HG03575 (cell line): ENCODE results near the gene RILPL1.
"Not testable (repeated sequence)": the region's sequence is repeated elsewhere in the genome, so short reads cannot be mapped to it uniquely, and the experiment has no call there.

Source experiments
- ATAC-seq: cut with Tn5 transposase; IDR thresholded peaks from one replicate; pipeline ENCODE4 v1.9.1; 2021; ENCODE audit not compliant: unreplicated experiment, insufficient number of reproducible peaks, low FRiP score; ENCODE audit errors: extremely low read depth

The RILPL1 gene

GRCh38 chr12:123478069-123478468, 55.5 kb downstream of the RILPL1 start:
- ATAC-seq, result no peak

- no peak for ATAC-seq
These were observed 58.2 kb downstream of the RILPL1 start for GRCh38 chr12:123475246-123475703.

- ATAC-seq, result no peak
These were observed 58.9 kb downstream of the RILPL1 start for GRCh38 chr12:123474485-123475245.

GRCh38 chr12:123472438-123472849, 61.1 kb downstream of the RILPL1 start:
- no peak for ATAC-seq

- no peak for ATAC-seq
These were observed 62.0 kb downstream of the RILPL1 start for GRCh38 chr12:123471374-123472068.

GRCh38 chr12:123469978-123470377, 63.5 kb downstream of the RILPL1 start:
- ATAC-seq, result no peak

GRCh38 chr12:123468786-123469185, 64.7 kb downstream of the RILPL1 start:
- ATAC-seq, result no peak

GRCh38 chr12:123465084-123465483, 68.4 kb downstream of the RILPL1 start:
- ATAC-seq, result no peak

GRCh38 chr12:123463174-123463573, 70.3 kb downstream of the RILPL1 start:
- not testable (repeated sequence) for ATAC-seq

- no peak for ATAC-seq
These were observed 75.3 kb downstream of the RILPL1 start, which contains the start of gene SNRNP35 for GRCh38 chr12:123457980-123458779. TSS of gene SNRNP35 (plus strand) at chr12:123458139. CDS start at chr12:123465541, 7,402 bp downstream.

GRCh38 chr12:123453165-123453564, 80.4 kb downstream of the RILPL1 start:
- ATAC-seq, result no peak

- ATAC-seq, result not testable (repeated sequence)
These were observed 81.3 kb downstream of the RILPL1 start for GRCh38 chr12:123452276-123452550.

GRCh38 chr12:123450636-123451035, 82.9 kb downstream of the RILPL1 start:
- no peak for ATAC-seq

- no peak for ATAC-seq
These were observed 83.7 kb downstream of the RILPL1 start for GRCh38 chr12:123449856-123450255.

GRCh38 chr12:123449249-123449733, 84.2 kb downstream of the RILPL1 start:
- ATAC-seq, result no peak

- ATAC-seq, result no peak
These were observed 87.2 kb downstream of the RILPL1 start for GRCh38 chr12:123446333-123446713.

- no peak for ATAC-seq
These were observed 87.9 kb downstream of the RILPL1 start for GRCh38 chr12:123445388-123446332.
